Breast epithelium (tissue), 3 donors: ENCODE data around the gene HNRNPAB.

Experiments
- POLR2A ChIP-seq: fragments of 450-650 bp; IDR thresholded peaks from one replicate; pipeline ENCODE4 v1.6.1; 2016; ENCODE audit warnings: antibody characterized with exemption, mild to moderate bottlenecking, moderate library complexity
- POLR2AphosphoS5 ChIP-seq, 3 donors: sonication (generic); formaldehyde crosslinking; IDR thresholded peaks; one replicate each; pipeline ENCODE4 v1.6.1; 2017; ENCODE audit warnings: antibody characterized with exemption in 3 of 3
- TF ChIP-seq, protein P1 (sequence below), 3 donors: fragments of 450-650 bp; IDR thresholded peaks; one replicate each; pipeline ENCODE4 v1.5.1; 2016 to 2017; ENCODE audit warnings: antibody characterized with exemption in 3 of 3, mild to moderate bottlenecking in 3 of 3, moderate library complexity in 3 of 3

DNA sequence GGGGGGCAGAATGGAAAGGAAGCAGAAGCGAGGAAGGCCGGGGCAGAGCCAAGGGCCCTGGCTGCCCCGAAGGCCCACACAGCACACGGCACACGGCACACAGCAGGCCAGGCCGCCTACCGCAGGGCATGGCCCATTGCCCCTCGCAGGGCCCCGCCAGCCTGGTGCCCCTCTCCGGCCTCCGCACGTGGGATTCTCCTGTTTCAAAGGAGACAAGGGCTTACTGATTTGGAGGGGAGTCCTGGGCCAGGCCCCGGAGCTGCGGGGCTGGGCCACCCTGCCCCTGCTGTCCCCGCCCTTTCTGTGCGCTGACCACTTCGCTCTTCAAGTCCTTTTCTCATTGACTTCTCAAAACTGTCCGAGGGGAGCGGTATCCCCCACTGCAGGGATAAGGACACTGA, 36.0 kb downstream of the HNRNPAB start:
- TF ChIP-seq, protein P1, sequence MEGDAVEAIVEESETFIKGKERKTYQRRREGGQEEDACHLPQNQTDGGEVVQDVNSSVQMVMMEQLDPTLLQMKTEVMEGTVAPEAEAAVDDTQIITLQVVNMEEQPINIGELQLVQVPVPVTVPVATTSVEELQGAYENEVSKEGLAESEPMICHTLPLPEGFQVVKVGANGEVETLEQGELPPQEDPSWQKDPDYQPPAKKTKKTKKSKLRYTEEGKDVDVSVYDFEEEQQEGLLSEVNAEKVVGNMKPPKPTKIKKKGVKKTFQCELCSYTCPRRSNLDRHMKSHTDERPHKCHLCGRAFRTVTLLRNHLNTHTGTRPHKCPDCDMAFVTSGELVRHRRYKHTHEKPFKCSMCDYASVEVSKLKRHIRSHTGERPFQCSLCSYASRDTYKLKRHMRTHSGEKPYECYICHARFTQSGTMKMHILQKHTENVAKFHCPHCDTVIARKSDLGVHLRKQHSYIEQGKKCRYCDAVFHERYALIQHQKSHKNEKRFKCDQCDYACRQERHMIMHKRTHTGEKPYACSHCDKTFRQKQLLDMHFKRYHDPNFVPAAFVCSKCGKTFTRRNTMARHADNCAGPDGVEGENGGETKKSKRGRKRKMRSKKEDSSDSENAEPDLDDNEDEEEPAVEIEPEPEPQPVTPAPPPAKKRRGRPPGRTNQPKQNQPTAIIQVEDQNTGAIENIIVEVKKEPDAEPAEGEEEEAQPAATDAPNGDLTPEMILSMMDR (IDR thresholded peaks at IDR 0.05), result no peak
- TF ChIP-seq POLR2A, result no peak
- no peak for TF ChIP-seq POLR2AphosphoS5 (IDR thresholded peaks at IDR 0.05)
